Lower leg skin (tissue), 3 donors: ENCODE data around the gene PSMA7.

Source experiments
- POLR2A ChIP-seq, 2 donors: fragments of 450-650 bp; IDR thresholded peaks; one replicate each; pipeline ENCODE4 v1.6.1; 2016 to 2017; ENCODE audit warnings: antibody characterized with exemption in 2 of 2, mild to moderate bottlenecking in 1 of 2, moderate library complexity in 1 of 2
- TF ChIP-seq, protein P1 (sequence below), 3 donors: fragments of 450-650 bp; IDR thresholded peaks; one replicate each; pipeline ENCODE4 v1.5.1; 2016; ENCODE audit warnings: antibody characterized with exemption in 3 of 3, mild to moderate bottlenecking in 3 of 3, moderate library complexity in 2 of 3

DNA sequence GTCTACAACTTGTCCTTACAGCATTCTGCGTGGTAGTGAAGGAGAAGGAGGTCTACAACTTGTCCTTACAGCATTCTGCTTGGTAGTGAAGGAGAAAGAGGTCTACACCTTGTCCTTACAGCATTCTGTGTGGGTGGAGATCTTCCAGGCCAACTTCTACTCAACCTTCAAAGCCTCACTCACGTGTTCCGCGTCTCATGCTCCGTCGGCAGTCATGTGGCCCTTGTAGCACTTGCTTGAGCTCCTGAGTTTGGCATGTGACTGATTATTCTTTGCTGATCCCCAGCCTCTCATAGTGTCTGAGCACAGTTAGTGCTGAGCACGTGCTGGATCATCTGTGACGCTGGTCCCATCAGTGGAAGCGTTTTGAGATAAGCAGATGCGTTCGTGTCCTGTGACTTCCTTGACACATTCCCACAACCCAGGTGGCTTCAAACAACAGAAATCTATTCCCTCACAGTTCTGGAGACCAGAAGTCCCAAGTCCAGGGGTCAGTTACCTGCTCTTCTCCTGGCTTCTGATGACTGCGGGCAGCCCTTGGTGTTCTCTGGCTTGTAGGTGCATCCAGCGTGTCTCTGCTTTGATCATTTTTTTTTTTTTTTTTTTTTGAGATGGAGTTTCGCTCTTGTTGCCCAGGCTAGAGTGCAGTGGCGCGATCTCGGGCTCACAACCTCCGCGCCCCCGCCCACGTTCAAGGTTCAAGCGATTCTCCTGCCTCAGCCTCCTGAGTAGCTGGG, 3.0 kb upstream of the PSMA7 start:
- TF ChIP-seq, protein P1, sequence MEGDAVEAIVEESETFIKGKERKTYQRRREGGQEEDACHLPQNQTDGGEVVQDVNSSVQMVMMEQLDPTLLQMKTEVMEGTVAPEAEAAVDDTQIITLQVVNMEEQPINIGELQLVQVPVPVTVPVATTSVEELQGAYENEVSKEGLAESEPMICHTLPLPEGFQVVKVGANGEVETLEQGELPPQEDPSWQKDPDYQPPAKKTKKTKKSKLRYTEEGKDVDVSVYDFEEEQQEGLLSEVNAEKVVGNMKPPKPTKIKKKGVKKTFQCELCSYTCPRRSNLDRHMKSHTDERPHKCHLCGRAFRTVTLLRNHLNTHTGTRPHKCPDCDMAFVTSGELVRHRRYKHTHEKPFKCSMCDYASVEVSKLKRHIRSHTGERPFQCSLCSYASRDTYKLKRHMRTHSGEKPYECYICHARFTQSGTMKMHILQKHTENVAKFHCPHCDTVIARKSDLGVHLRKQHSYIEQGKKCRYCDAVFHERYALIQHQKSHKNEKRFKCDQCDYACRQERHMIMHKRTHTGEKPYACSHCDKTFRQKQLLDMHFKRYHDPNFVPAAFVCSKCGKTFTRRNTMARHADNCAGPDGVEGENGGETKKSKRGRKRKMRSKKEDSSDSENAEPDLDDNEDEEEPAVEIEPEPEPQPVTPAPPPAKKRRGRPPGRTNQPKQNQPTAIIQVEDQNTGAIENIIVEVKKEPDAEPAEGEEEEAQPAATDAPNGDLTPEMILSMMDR (IDR thresholded peaks at IDR 0.05): no peak
- TF ChIP-seq POLR2A (IDR thresholded peaks at IDR 0.05): no peak
